ENCODE measurements around the gene UGT1A10. TPM values are rescaled to one million over a fixed set of nuclear protein-coding genes. Genes with fewer than 3 reads are reported as not detected.

UGT1A10 gene
- total and polyA plus RNA-seq, 2 of the 13 experiments (the other 11 are each of a cell fraction or from before 2014, with no cell fraction given), result not detected

DNA sequence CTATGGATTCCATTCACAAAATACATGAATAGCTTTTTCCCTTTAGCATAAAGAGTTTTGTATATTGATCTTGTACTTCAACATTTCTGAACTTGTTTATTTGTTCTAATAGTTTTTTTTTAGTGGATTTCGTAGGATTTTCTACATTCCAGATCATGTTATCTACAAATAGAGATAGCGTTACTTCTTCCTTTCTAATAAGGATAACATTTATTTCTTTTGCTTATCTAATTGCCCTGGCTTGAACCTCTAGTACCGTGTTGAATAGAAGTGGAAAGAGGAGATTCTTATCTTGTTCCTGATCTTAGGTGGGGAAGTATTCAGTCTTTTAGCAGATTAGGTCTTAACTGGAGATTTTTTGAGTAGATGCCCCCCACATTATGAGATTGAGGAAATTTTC is 66.0 kb downstream of the UGT1A10 start:
- intact Hi-C loops (cut with micrococcal nuclease; ENCODE audit: unreplicated experiment), result no loop called here
- ATAC-seq, result no peak
- BruUV-seq (replicated peaks), result no TSS peak
- WGBS (ENCODE audit: low lambda C conversion rate), result 65% methylated on average over 3 of the region's 3 CpGs
- ChIA-PET CTCF (ENCODE audit: low intra/inter-chr PET ratio, low total read pairs) (no interaction called here), POLR2A (no interaction called here)
- Histone ChIP-seq H3K4me3 (replicated peaks in 1 of 3; ENCODE audit: insufficient read depth in 1 of 3, low read depth in 2 of 3, low read length in 3 of 3) (no peak overlapping the region), H3K27ac (ENCODE audit: extremely low read length, insufficient read depth, low read length) (no peak overlapping the region), H2AFZ (ENCODE audit: low read length) (no peak overlapping the region), H3K79me2 (ENCODE audit: insufficient read depth, low read length) (no peaks in the 10 kb centered on the region), H3K4me2 (ENCODE audit: low read depth, low read length) (no peak overlapping the region), H3K36me3 (replicated peaks in 1 of 2; ENCODE audit: control insufficient read depth in 1 of 2, insufficient read depth in 2 of 2, low read length in 2 of 2) (no peaks in the 10 kb centered on the region), H3K9me3 (ENCODE audit: low read length) (no peaks in the 10 kb centered on the region), H3K4me1 (ENCODE audit: insufficient read depth, low read length) (no peaks in the 10 kb centered on the region), H3K27me3 (ENCODE audit: control insufficient read depth in 1 of 2, insufficient read depth in 2 of 2, low read length in 2 of 2) (no peaks in the 10 kb centered on the region), H3K9ac (ENCODE audit: insufficient read depth, low read depth, low read length) (no peak overlapping the region), H4K20me1 (ENCODE audit: insufficient read depth, low read length) (no peaks in the 10 kb centered on the region)
- in situ Hi-C loops (cut with HindIII; ENCODE audit: extremely low pct_ligation_motif_present, low pct_unique_long_range_greater_than_20kb), result no loop called here
- no peak for FAIRE-seq
- DNase-seq (ENCODE audit: low spot score), result no peak
- no peak for TF ChIP-seq ZNF749 (CRISPR knock-in tag; IDR thresholded peaks at IDR 0.05; ENCODE audit: borderline replicate concordance)
- TF ChIP-seq MED13 (CRISPR knock-in tag; IDR thresholded peaks at IDR 0.05), result no peak
- TF ChIP-seq, protein P1, sequence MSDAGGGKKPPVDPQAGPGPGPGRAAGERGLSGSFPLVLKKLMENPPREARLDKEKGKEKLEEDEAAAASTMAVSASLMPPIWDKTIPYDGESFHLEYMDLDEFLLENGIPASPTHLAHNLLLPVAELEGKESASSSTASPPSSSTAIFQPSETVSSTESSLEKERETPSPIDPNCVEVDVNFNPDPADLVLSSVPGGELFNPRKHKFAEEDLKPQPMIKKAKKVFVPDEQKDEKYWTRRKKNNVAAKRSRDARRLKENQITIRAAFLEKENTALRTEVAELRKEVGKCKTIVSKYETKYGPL (CRISPR knock-in tag; IDR thresholded peaks at IDR 0.05), result no peak
- no peak for TF ChIP-seq HNRNPK (IDR thresholded peaks at IDR 0.05; ENCODE audit: low read depth, low read length, poor library complexity, severe bottlenecking)
- TF ChIP-seq ZNF83 (CRISPR knock-in tag; IDR thresholded peaks at IDR 0.05; ENCODE audit: borderline replicate concordance), result no peak
- TF ChIP-seq PAWR (CRISPR knock-in tag; IDR thresholded peaks at IDR 0.05; ENCODE audit: borderline replicate concordance), result no peak

- in situ Hi-C loops (cut with HindIII; ENCODE audit: extremely low pct_ligation_motif_present, low pct_unique_long_range_greater_than_20kb) (no loop called here), intact Hi-C loops (cut with micrococcal nuclease; ENCODE audit: unreplicated experiment) (no loop called here)
- Histone ChIP-seq H3K36me3 (replicated peaks in 1 of 2; ENCODE audit: control insufficient read depth in 1 of 2, insufficient read depth in 2 of 2, low read length in 2 of 2) (no peaks in the 10 kb centered on the region), H2AFZ (ENCODE audit: low read length) (no peak overlapping the region), H3K4me3 (replicated peaks in 1 of 3; ENCODE audit: insufficient read depth in 1 of 3, low read depth in 2 of 3, low read length in 3 of 3) (no peak overlapping the region), H3K27me3 (ENCODE audit: control insufficient read depth in 1 of 2, insufficient read depth in 2 of 2, low read length in 2 of 2) (no peaks in the 10 kb centered on the region), H3K9ac (ENCODE audit: insufficient read depth, low read depth, low read length) (no peak overlapping the region), H3K9me3 (ENCODE audit: low read length) (no peaks in the 10 kb centered on the region), H4K20me1 (ENCODE audit: insufficient read depth, low read length) (no peaks in the 10 kb centered on the region), H3K79me2 (ENCODE audit: insufficient read depth, low read length) (no peaks in the 10 kb centered on the region), H3K27ac (ENCODE audit: extremely low read length, insufficient read depth, low read length) (no peak overlapping the region), H3K4me1 (ENCODE audit: insufficient read depth, low read length) (no peaks in the 10 kb centered on the region), H3K4me2 (ENCODE audit: low read depth, low read length) (no peak overlapping the region)
- BruUV-seq (replicated peaks), result no TSS peak
- no peak for DNase-seq (ENCODE audit: low spot score)
- CTCF ChIA-PET (ENCODE audit: low intra/inter-chr PET ratio, low total read pairs), result no interaction called here
- ATAC-seq, result no peak
- WGBS (ENCODE audit: low lambda C conversion rate), result 41% methylated on average over 4 of the region's 4 CpGs
- FAIRE-seq, result no peak
- POLR2A ChIA-PET, result no interaction called here
- TF ChIP-seq PLSCR1 (CRISPR knock-in tag; IDR thresholded peaks at IDR 0.05; ENCODE audit: borderline replicate concordance) (no peak), ZNF619 (CRISPR knock-in tag; IDR thresholded peaks at IDR 0.05) (no peak), CENPX (CRISPR knock-in tag; IDR thresholded peaks at IDR 0.05) (no peak), MEIS2 (CRISPR knock-in tag; IDR thresholded peaks at IDR 0.05) (no peak), ZBTB42 (CRISPR knock-in tag; IDR thresholded peaks at IDR 0.05) (no peak), ZNF232 (CRISPR knock-in tag; IDR thresholded peaks at IDR 0.05; ENCODE audit: borderline replicate concordance) (no peak), SNAPC2 (CRISPR knock-in tag; IDR thresholded peaks at IDR 0.05) (no peak), ZFP1 (CRISPR knock-in tag; IDR thresholded peaks at IDR 0.05) (no peak)
- TF ChIP-seq, protein P2, sequence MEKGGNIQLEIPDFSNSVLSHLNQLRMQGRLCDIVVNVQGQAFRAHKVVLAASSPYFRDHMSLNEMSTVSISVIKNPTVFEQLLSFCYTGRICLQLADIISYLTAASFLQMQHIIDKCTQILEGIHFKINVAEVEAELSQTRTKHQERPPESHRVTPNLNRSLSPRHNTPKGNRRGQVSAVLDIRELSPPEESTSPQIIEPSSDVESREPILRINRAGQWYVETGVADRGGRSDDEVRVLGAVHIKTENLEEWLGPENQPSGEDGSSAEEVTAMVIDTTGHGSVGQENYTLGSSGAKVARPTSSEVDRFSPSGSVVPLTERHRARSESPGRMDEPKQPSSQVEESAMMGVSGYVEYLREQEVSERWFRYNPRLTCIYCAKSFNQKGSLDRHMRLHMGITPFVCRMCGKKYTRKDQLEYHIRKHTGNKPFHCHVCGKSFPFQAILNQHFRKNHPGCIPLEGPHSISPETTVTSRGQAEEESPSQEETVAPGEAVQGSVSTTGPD (CRISPR knock-in tag; IDR thresholded peaks at IDR 0.05), result no peak
Observed at GRCh38 chr2:233705911-233706506, 69.8 kb downstream of the UGT1A10 start.
